Calu3 (cell line): ENCODE data around the gene MSN. TPM values are rescaled to one million over a fixed set of nuclear protein-coding genes. Genes with fewer than 3 reads are reported as not detected.

Experiments used
- BruUV-seq: library from RNA; stranded (reverse); fragments of 400-500 nt; replicated peaks from 2 replicates; lab custom pipeline; 2021; lab: Mats Ljungman, UMichigan
- CTCF ChIA-PET: fragments of 300-600 bp; sonication (Branson Sonifier 250); formaldehyde crosslinking; loops from one replicate; lab custom pipeline; 2022; ENCODE audit warnings: antibody characterized with exemption; lab: Charles Lee
- DNase-seq: peaks from one replicate; pipeline ENCODE4 v3.0.0; 2022
- H3K27ac Mint-ChIP-seq: one replicate; pipeline ENCODE4 v1.8.0; 2022; ENCODE audit warnings: mixed read lengths; ENCODE audit not compliant: unreplicated experiment
- H3K27me3 Mint-ChIP-seq: one replicate; pipeline ENCODE4 v1.8.0; 2022; ENCODE audit warnings: mixed read lengths; ENCODE audit not compliant: unreplicated experiment
- H3K36me3 Mint-ChIP-seq: one replicate; pipeline ENCODE4 v1.8.0; 2022; ENCODE audit warnings: mild to moderate bottlenecking, moderate library complexity, mixed read lengths; ENCODE audit not compliant: insufficient read depth, unreplicated experiment
- H3K4me1 Mint-ChIP-seq: one replicate; pipeline ENCODE4 v1.8.0; 2022; ENCODE audit warnings: mild to moderate bottlenecking, low read depth, mixed read lengths; ENCODE audit not compliant: unreplicated experiment
- H3K4me3 Mint-ChIP-seq: one replicate; pipeline ENCODE4 v1.8.0; 2022; ENCODE audit warnings: mild to moderate bottlenecking, low read depth, moderate library complexity, mixed read lengths; ENCODE audit not compliant: unreplicated experiment
- H3K9me3 Mint-ChIP-seq: one replicate; pipeline ENCODE4 v1.8.0; 2022; ENCODE audit warnings: low read depth, mixed read lengths; ENCODE audit not compliant: unreplicated experiment
- intact Hi-C: fragments of 100-400 bp; cut with micrococcal nuclease; formaldehyde crosslinking; loops from one replicate; pipeline ENCODE4 v1.10.0; 2022; ENCODE audit not compliant: unreplicated experiment
- total RNA-seq: library from RNA; stranded (reverse); gene quantifications from 2 replicates; pipeline ENCODE4 v1.2.3, GENCODE V29; 2022
- TF ChIP-seq, protein P1 (sequence below): fragments of 200-600 bp; IDR thresholded peaks from one replicate; pipeline ENCODE4 v1.8.0; 2022; ENCODE audit warnings: antibody characterized with exemption; ENCODE audit not compliant: unreplicated experiment

The MSN gene
- total RNA-seq, 1 experiment from 2014 or later, result 129 TPM

DNA sequence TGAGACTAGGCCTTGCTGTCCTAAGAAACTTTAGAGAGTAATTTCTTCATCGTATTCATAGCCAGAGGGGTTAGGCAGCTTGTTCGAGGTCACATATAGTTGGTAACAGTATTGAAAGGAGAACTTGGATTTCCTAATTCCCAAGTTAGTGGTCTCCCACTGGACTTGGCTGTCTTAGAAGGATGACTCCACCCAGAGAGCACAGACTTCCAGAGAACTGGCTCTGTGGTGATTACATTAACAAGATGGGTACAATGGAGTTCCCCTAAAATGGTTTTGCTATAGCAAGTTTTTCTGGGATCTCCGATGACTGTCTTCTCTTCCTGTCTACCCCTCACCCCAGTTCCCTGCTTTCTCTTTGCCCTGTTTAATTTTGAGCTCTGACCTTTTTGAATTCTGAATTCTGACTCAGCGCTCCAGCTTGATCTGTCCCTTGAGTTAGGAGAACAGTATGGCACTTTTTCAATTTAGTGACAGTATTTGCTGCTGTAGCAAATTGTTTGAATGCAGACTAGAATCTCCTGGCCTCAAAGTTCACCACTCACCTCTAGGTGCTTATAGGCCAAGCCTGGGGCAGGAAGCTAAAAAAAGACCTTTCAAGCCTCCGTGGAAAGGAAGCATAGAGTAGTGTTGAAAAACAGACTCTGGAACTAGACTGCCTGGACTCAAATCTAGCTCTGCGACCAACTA, 6.9 kb downstream of the MSN start:
- no TSS peak for BruUV-seq
- H3K9me3 Mint-ChIP-seq, result no peaks in the 10 kb centered on the region
- intact Hi-C loops, result no loop called here
- no peaks in the 10 kb centered on the region for H3K27me3 Mint-ChIP-seq
- H3K36me3 Mint-ChIP-seq, result no peaks in the 10 kb centered on the region
- no peak for DNase-seq
- H3K27ac Mint-ChIP-seq, result no peak overlapping the region
- peaks cover 31% of the 10 kb centered on the region for H3K4me1 Mint-ChIP-seq
- no peak overlapping the region for H3K4me3 Mint-ChIP-seq
- TF ChIP-seq, protein P1, sequence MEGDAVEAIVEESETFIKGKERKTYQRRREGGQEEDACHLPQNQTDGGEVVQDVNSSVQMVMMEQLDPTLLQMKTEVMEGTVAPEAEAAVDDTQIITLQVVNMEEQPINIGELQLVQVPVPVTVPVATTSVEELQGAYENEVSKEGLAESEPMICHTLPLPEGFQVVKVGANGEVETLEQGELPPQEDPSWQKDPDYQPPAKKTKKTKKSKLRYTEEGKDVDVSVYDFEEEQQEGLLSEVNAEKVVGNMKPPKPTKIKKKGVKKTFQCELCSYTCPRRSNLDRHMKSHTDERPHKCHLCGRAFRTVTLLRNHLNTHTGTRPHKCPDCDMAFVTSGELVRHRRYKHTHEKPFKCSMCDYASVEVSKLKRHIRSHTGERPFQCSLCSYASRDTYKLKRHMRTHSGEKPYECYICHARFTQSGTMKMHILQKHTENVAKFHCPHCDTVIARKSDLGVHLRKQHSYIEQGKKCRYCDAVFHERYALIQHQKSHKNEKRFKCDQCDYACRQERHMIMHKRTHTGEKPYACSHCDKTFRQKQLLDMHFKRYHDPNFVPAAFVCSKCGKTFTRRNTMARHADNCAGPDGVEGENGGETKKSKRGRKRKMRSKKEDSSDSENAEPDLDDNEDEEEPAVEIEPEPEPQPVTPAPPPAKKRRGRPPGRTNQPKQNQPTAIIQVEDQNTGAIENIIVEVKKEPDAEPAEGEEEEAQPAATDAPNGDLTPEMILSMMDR, result no peak
- CTCF ChIA-PET, result no interaction called here

DNA sequence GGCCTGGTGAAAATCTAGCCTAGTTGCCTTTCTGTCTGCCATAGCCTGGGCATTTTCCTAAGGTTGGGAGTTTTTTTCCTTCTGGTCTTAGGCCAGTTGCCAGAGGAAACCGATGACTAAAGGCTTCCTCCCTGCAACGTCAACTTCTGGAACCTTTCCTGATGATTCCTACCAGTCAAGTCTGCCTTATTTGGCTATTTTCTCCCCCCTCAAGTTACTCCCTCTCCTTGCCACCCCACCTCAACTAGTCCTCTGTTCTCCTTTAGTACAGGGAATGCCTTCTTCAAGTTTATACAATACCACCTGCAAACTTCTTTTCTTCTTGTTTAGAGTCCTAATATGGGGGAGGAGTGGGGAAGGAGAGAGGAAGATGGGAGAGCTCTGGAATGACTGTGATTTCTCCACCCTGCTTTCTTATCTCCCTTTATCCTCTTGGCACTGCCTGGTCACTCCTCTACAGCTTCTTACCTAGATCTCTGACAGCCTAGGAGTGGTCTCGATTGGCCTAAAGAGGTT, 10.6 kb downstream of the MSN start:
- no TSS peak for BruUV-seq
- peaks cover 32% of the 10 kb centered on the region for H3K4me1 Mint-ChIP-seq
- H3K27ac Mint-ChIP-seq, result peak overlapping the region; percentile 12
- TF ChIP-seq, protein P1, result no peak
- CTCF ChIA-PET, result interaction anchor here (1.4 kb wide), 1 partner anchor 9 kb away, joined by 4 read pairs; no protein-coding TSS in a partner anchor
- intact Hi-C loops, result no loop called here
- H3K36me3 Mint-ChIP-seq, result no peaks in the 10 kb centered on the region
- H3K27me3 Mint-ChIP-seq, result no peaks in the 10 kb centered on the region
- no peaks in the 10 kb centered on the region for H3K9me3 Mint-ChIP-seq
- DNase-seq, result peak; percentile 5
- no peak overlapping the region for H3K4me3 Mint-ChIP-seq

DNA sequence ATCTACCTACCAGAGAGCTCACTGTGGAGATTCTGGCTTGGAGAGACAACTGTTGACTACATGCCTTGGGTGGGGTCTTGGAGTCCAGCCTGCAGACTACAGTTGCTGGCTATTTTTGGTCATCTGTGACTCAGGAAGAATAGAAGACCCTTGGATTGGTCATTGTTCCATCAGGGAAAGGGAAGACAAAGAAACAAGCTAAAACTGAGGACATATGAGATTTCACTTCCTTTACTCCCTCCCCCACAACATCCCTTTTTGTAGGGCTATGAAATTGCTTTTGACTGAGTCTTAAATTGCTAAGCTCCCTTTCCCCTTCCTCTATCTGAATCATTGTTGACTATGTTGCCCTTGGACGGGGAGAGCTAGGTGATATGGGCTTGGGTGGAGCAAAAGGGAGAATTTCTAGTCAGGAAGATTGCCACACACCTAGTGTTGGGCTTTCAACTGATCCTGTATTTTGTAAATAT, 11.7 kb downstream of the MSN start:
- BruUV-seq, result no TSS peak
- Mint-ChIP-seq H3K27ac (peak overlapping the region; percentile 33), H3K27me3 (no peaks in the 10 kb centered on the region), H3K4me1 (peaks cover 32% of the 10 kb centered on the region), H3K36me3 (no peaks in the 10 kb centered on the region), H3K4me3 (no peak overlapping the region), H3K9me3 (no peaks in the 10 kb centered on the region)
- CTCF ChIA-PET, result interaction anchor here (1.0 to 1.4 kb wide), 2 partner anchors 11 to 25 kb away, joined by 4 read pairs; no protein-coding TSS in a partner anchor
- intact Hi-C loops, result no loop called here
- TF ChIP-seq, protein P1, result no peak
- DNase-seq, result peak; percentile 10

DNA sequence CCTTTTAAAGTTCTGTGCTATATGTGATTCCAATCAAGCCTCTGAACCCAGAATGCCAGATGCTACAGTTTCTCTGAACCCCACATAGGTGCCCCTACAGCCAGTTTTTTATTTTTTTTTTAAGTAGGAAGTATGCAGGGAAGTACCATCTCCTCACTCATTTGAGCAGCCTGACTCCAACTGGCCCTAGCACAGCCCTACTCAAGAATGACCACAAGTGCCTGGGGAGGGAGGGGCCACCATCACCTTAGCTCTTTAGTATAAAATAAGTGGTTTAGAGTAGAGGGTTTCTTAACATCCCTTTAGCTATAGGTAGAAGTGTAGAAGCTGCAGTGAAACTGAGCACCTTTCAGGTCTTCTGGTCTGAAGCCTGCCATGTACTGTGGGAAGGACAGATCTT, 14.4 kb downstream of the MSN start:
- no peak for DNase-seq
- TF ChIP-seq, protein P1, result no peak
- Mint-ChIP-seq H3K27ac (no peak overlapping the region), H3K36me3 (no peaks in the 10 kb centered on the region), H3K4me1 (peaks cover 45% of the 10 kb centered on the region), H3K27me3 (no peaks in the 10 kb centered on the region), H3K4me3 (no peak overlapping the region), H3K9me3 (no peaks in the 10 kb centered on the region)
- intact Hi-C loops, result no loop called here
- BruUV-seq, result no TSS peak
- CTCF ChIA-PET, result no interaction called here
